ENCODE measurements around the gene ARSJ.

DNA sequence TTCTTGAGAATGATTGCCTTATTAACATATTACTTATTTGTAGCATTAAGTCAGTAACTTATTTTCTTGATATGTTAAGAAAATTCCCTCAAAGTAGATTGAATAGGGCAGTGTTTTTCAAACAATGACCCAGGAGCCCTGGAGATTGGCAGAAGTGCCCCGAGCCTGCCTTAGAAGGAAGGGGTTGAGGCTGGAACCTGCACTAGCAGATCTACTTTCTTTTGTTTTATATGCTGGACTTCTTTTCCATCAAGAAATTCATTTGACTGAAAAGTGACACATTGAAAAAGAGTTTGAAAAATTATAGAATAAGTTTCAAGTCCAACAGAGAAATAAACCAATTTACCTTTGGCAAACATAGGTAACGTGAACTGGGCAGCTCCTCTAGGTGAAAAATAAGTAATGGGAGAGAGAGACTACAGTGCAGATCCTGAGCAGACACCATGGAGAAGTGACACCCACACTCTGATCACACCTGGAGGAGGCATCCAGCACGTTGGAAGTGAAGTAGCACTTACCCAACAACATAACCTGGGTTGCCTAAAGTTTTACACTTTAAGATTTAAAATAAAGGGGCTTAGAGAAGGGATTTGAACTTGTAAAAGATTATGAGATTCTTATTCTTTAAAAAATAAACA is 18.6 kb downstream of the ARSJ start:
- TF ChIP-seq, protein P1, sequence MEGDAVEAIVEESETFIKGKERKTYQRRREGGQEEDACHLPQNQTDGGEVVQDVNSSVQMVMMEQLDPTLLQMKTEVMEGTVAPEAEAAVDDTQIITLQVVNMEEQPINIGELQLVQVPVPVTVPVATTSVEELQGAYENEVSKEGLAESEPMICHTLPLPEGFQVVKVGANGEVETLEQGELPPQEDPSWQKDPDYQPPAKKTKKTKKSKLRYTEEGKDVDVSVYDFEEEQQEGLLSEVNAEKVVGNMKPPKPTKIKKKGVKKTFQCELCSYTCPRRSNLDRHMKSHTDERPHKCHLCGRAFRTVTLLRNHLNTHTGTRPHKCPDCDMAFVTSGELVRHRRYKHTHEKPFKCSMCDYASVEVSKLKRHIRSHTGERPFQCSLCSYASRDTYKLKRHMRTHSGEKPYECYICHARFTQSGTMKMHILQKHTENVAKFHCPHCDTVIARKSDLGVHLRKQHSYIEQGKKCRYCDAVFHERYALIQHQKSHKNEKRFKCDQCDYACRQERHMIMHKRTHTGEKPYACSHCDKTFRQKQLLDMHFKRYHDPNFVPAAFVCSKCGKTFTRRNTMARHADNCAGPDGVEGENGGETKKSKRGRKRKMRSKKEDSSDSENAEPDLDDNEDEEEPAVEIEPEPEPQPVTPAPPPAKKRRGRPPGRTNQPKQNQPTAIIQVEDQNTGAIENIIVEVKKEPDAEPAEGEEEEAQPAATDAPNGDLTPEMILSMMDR (IDR thresholded peaks at IDR 0.05): no peak
- TF ChIP-seq POLR2A (IDR thresholded peaks at IDR 0.05; ENCODE audit: low read depth): no peak

Data from esophagus muscularis mucosa (tissue), 3 donors.